Measurements from ENCODE around the gene PALM3.

- TF ChIP-seq CTCF (IDR thresholded peaks at IDR 0.05) (no peak), POLR2A (IDR thresholded peaks at IDR 0.05) (no peak), EP300 (IDR thresholded peaks at IDR 0.05) (no peak)
Observed at GRCh38 chr19:14107581-14108461, 45.9 kb upstream of the PALM3 start.

Measured in ovary (tissue), 3 donors.